Karpas-422 (cell line): Measurements from ENCODE around the gene MR1. TPM values are rescaled to one million over a fixed set of nuclear protein-coding genes. Genes with fewer than 3 reads are reported as not detected.

Source experiments
- DNase-seq: peaks from one replicate; pipeline ENCODE4 v3.0.0-alpha.2; 2015
- H2AFZ ChIP-seq: fragments of 200-600 bp; sonication (generic); 2 replicates; pipeline ENCODE4 v1.6.1; 2014; ENCODE audit warnings: antibody characterized with exemption, low read length, mixed read lengths
- H3K27ac ChIP-seq: fragments of 200-600 bp; sonication (generic); 2 replicates; pipeline ENCODE4 v1.5.1; 2014; ENCODE audit warnings: mild to moderate bottlenecking, low read length, moderate library complexity
- H3K27me3 ChIP-seq: fragments of 200-600 bp; sonication (generic); 2 replicates; pipeline ENCODE4 v1.6.1; 2014; ENCODE audit warnings: low read length, mixed read lengths
- H3K36me3 ChIP-seq: fragments of 200-600 bp; sonication (generic); 2 replicates; pipeline ENCODE4 v1.6.1; 2014; ENCODE audit warnings: low read length, mixed read lengths; ENCODE audit not compliant: insufficient read depth
- H3K4me1 ChIP-seq: fragments of 200-600 bp; sonication (generic); 2 replicates; pipeline ENCODE4 v1.6.1; 2014; ENCODE audit warnings: mild to moderate bottlenecking, low read length, mixed read lengths
- H3K4me2 ChIP-seq: fragments of 200-600 bp; sonication (generic); 2 replicates; pipeline ENCODE4 v1.6.1; 2014; ENCODE audit warnings: low read length, low read depth, mild to moderate bottlenecking; ENCODE audit not compliant: poor library complexity, severe bottlenecking
- H3K4me3 ChIP-seq: fragments of 200-600 bp; sonication (generic); 2 replicates; pipeline ENCODE4 v1.5.1; 2014; ENCODE audit warnings: mild to moderate bottlenecking, antibody characterized with exemption, low read length, mixed read lengths
- H3K79me2 ChIP-seq: fragments of 200-600 bp; sonication (generic); 2 replicates; pipeline ENCODE4 v1.6.1; 2014; ENCODE audit warnings: mild to moderate bottlenecking, low read length, mixed read lengths
- H3K9ac ChIP-seq: fragments of 200-600 bp; sonication (generic); 2 replicates; pipeline ENCODE4 v1.6.0; 2014; ENCODE audit warnings: low read length
- H3K9me2 ChIP-seq: fragments of 200-600 bp; sonication (generic), shearing (Covaris generic); replicated peaks from 2 replicates; pipeline ENCODE4 v1.6.0; 2014; ENCODE audit warnings: mild to moderate bottlenecking, low read length, moderate library complexity; ENCODE audit not compliant: insufficient read depth
- H3K9me3 ChIP-seq: fragments of 300-700, 200-600 bp; sonication (generic); 2 replicates; pipeline ENCODE4 v1.6.1; 2014; ENCODE audit warnings: low read length, mixed read lengths
- H4K20me1 ChIP-seq: fragments of 200-600 bp; sonication (generic); 2 replicates; pipeline ENCODE4 v1.6.1; 2014; ENCODE audit warnings: mild to moderate bottlenecking, antibody characterized with exemption, low read length, low read depth; ENCODE audit not compliant: insufficient read depth
- total RNA-seq: library from RNA; depleted of rRNA; stranded (reverse); fragments of >200 nt; shearing (Covaris generic); gene quantifications from 2 replicates; pipeline ENCODE4 v1.2.3, GENCODE V29; 2014; ENCODE audit warnings: low replicate concordance

The MR1 gene
- total RNA-seq, 1 experiment from 2014 or later: 37.3 TPM

- Histone ChIP-seq H4K20me1 (no peaks in the 10 kb centered on the region), H2AFZ (no peak overlapping the region), H3K27me3 (0 out of 2 replicates have a peak, but pooled peaks cover 3% of the 10 kb centered on the region), H3K36me3 (no peaks in the 10 kb centered on the region), H3K79me2 (no peaks in the 10 kb centered on the region), H3K27ac (no peak overlapping the region), H3K4me2 (no peak overlapping the region), H3K9ac (no peak overlapping the region), H3K9me3 (no peaks in the 10 kb centered on the region), H3K4me1 (peaks cover 13% of the 10 kb centered on the region), H3K9me2 (no peaks in the 10 kb centered on the region), H3K4me3 (no peak overlapping the region)
- DNase-seq: no peak
Observed at GRCh38 chr1:181100015-181100905, 66.5 kb downstream of the MR1 start.

- H3K36me3 ChIP-seq: no peaks in the 10 kb centered on the region
- H3K4me1 ChIP-seq: peaks cover 19% of the 10 kb centered on the region
- no peak overlapping the region for H3K4me2 ChIP-seq
- H3K9me2 ChIP-seq: no peaks in the 10 kb centered on the region
- H3K27ac ChIP-seq: no peak overlapping the region
- no peak overlapping the region for H2AFZ ChIP-seq
- H3K4me3 ChIP-seq: no peak overlapping the region
- no peaks in the 10 kb centered on the region for H3K9me3 ChIP-seq
- H3K9ac ChIP-seq: no peak overlapping the region
- DNase-seq: no peak
- no peaks in the 10 kb centered on the region for H4K20me1 ChIP-seq
- H3K27me3 ChIP-seq: 0 out of 2 replicates have a peak, but pooled peaks cover 3% of the 10 kb centered on the region
- no peaks in the 10 kb centered on the region for H3K79me2 ChIP-seq
Observed at GRCh38 chr1:181100934-181101333, 67.2 kb downstream of the MR1 start.

- no peak overlapping the region for H2AFZ ChIP-seq
Observed at GRCh38 chr1:181101581-181102226, 67.9 kb downstream of the MR1 start.

DNA sequence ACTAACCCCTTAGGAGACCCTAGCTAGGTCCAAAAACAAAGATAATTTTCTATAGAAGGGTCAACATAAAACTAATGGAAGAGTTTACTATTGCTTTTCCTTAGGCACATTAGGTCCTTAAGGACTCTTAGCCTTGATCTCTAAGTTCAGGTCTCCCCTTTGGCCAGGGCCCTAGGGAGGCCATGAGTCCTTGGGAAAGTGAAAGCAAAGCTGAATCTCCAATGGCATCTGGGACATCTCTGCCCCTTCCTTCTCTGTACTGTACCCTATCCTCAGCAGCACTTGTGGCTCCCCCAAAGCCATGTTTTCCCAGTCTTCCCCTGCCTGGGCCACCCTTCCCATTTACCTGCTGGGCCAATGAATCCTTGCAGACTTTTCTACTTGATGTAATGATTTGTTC is 69.1 kb downstream of the MR1 start:
- H3K9me2 ChIP-seq: no peaks in the 10 kb centered on the region
- 0 out of 2 replicates have a peak, but pooled peaks cover 3% of the 10 kb centered on the region for H3K27me3 ChIP-seq
- H3K79me2 ChIP-seq: no peaks in the 10 kb centered on the region
- no peaks in the 10 kb centered on the region for H3K9me3 ChIP-seq
- no peak overlapping the region for H3K9ac ChIP-seq
- H3K36me3 ChIP-seq: no peaks in the 10 kb centered on the region
- no peak overlapping the region for H3K4me2 ChIP-seq
- no peak overlapping the region for H2AFZ ChIP-seq
- no peak overlapping the region for H3K27ac ChIP-seq
- DNase-seq: no peak
- H3K4me1 ChIP-seq: peaks cover 33% of the 10 kb centered on the region
- H3K4me3 ChIP-seq: no peak overlapping the region
- no peaks in the 10 kb centered on the region for H4K20me1 ChIP-seq

More at GRCh38 chr1:181101581-181102226, 67.9 kb downstream of the MR1 start:
- no peak for DNase-seq
- no peaks in the 10 kb centered on the region for H3K9me3 ChIP-seq
- H3K4me3 ChIP-seq: no peak overlapping the region
- no peak overlapping the region for H3K4me2 ChIP-seq
- H3K27me3 ChIP-seq: 0 out of 2 replicates have a peak, but pooled peaks cover 3% of the 10 kb centered on the region
- no peak overlapping the region for H3K27ac ChIP-seq
- H3K9me2 ChIP-seq: no peaks in the 10 kb centered on the region
- no peak overlapping the region for H3K9ac ChIP-seq
- H3K4me1 ChIP-seq: peaks cover 24% of the 10 kb centered on the region
- H3K36me3 ChIP-seq: no peaks in the 10 kb centered on the region
- H4K20me1 ChIP-seq: no peaks in the 10 kb centered on the region
- no peaks in the 10 kb centered on the region for H3K79me2 ChIP-seq

- Histone ChIP-seq H3K27ac (no peak overlapping the region), H3K4me2 (no peak overlapping the region), H4K20me1 (no peaks in the 10 kb centered on the region), H2AFZ (no peak overlapping the region), H3K79me2 (no peaks in the 10 kb centered on the region), H3K9me2 (no peaks in the 10 kb centered on the region), H3K4me1 (peaks cover 33% of the 10 kb centered on the region), H3K36me3 (no peaks in the 10 kb centered on the region), H3K9me3 (no peaks in the 10 kb centered on the region), H3K9ac (no peak overlapping the region), H3K27me3 (0 out of 2 replicates have a peak, but pooled peaks cover 3% of the 10 kb centered on the region), H3K4me3 (no peak overlapping the region)
- no peak for DNase-seq
Observed at GRCh38 chr1:181103399-181103798, 69.6 kb downstream of the MR1 start.

- Histone ChIP-seq H3K27me3 (0 out of 2 replicates have a peak, but pooled peaks cover under 1% of the 10 kb centered on the region), H3K4me3 (peak overlapping the region; percentile 68), H3K9me3 (no peaks in the 10 kb centered on the region), H3K27ac (no peak overlapping the region), H2AFZ (0 out of 2 replicates have a peak overlapping the region, but pooled peaks have one; percentile 98), H4K20me1 (no peaks in the 10 kb centered on the region), H3K36me3 (no peaks in the 10 kb centered on the region), H3K4me1 (peaks cover 33% of the 10 kb centered on the region), H3K9ac (peak overlapping the region; percentile 72), H3K9me2 (no peaks in the 10 kb centered on the region), H3K4me2 (peak overlapping the region; percentile 97), H3K79me2 (no peaks in the 10 kb centered on the region)
- no peak for DNase-seq
Observed at GRCh38 chr1:181104042-181104789, 70.4 kb downstream of the MR1 start.

DNA sequence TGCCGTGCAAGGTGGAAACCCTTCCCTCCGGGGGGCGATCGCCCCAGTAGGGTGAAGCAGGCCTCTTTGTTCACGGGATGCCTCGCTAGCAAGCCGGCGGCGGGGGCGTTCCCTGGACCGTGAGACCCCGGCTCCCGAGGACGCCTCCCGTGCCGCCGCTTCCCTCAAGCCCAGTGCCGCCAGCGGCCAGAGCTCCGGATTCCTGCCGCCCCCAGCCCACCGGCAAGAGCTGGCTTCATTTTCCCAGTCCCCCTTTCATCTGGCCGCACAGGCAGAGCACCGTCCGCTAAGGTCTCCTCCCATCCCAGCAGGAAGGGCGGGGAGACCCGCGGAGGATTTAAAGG is 71.0 kb downstream of the MR1 start:
- Histone ChIP-seq H3K4me3 (peak overlapping the region; percentile 68), H3K36me3 (no peaks in the 10 kb centered on the region), H3K79me2 (no peaks in the 10 kb centered on the region), H4K20me1 (no peaks in the 10 kb centered on the region), H3K4me2 (peak overlapping the region; percentile 97), H3K9me2 (no peaks in the 10 kb centered on the region), H3K27me3 (no peaks in the 10 kb centered on the region), H3K27ac (no peak overlapping the region), H3K4me1 (peaks cover 33% of the 10 kb centered on the region), H3K9me3 (no peaks in the 10 kb centered on the region), H2AFZ (peak overlapping the region; percentile 98), H3K9ac (peak overlapping the region; percentile 72)
- peak; percentile 65 for DNase-seq
